GM23248 (cell line): Measurements from ENCODE around the gene DVL3.

Source experiments
- EZH2 ChIP-seq: fragments of 200-600 bp; sonication (generic); IDR thresholded peaks from 2 replicates; pipeline ENCODE4 v1.6.1; 2018; ENCODE audit warnings: antibody characterized with exemption, mild to moderate bottlenecking; ENCODE audit not compliant: insufficient read depth, poor library complexity, severe bottlenecking
- EZH2phosphoT487 ChIP-seq: fragments of 200-600 bp; sonication (generic); IDR thresholded peaks from 2 replicates; pipeline ENCODE4 v1.6.1; 2018; ENCODE audit warnings: antibody characterized with exemption, moderate library complexity, mild to moderate bottlenecking, low read depth; ENCODE audit not compliant: insufficient read depth

DNA sequence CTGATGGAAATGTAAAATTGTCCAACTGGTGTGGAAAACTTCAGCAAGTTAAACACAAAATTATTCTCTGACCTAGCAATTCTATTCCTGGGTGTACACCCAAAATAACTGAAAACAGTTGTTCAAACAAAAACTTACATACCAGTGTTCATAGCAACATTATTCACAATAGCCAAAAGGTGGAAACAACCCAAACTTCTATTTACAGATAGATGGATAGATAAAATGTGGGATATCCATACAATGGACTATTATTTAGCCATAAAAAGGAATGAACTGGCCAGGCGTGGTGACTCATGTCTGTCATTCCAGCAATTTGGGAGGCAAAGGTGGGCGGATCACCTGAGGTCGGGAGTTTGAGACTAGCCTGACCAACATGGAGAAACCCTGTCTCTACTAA is 67.3 kb downstream of the DVL3 start:
- TF ChIP-seq EZH2phosphoT487 (no peak), EZH2 (no peak)
